ENCODE measurements around the gene KAZN.

KAZN gene

GRCh38 chr1:14972107-14972506 is 373.6 kb downstream of the KAZN start:
- TF ChIP-seq CEBPB (IDR thresholded peaks at IDR 0.05) (no peak), RAD21 (IDR thresholded peaks at IDR 0.05; ENCODE audit: low read depth) (no peak), REST (IDR thresholded peaks at IDR 0.05; ENCODE audit: low read depth) (no peak), YY1 (IDR thresholded peaks at IDR 0.05; ENCODE audit: low read depth) (no peak), TEAD4 (IDR thresholded peaks at IDR 0.05) (no peak), ZBTB7A (IDR thresholded peaks at IDR 0.05; ENCODE audit: low read depth) (no peak), TCF12 (IDR thresholded peaks at IDR 0.05; ENCODE audit: low read depth) (no peak), USF1 (IDR thresholded peaks at IDR 0.05) (no peak), FOXM1 (IDR thresholded peaks at IDR 0.05; ENCODE audit: borderline replicate concordance, low read depth) (no peak), TAF1 (IDR thresholded peaks at IDR 0.05; ENCODE audit: low read depth) (no peak), EP300 (IDR thresholded peaks at IDR 0.05; ENCODE audit: borderline replicate concordance) (no peak), NFIC (IDR thresholded peaks at IDR 0.05) (no peak), MAX (IDR thresholded peaks at IDR 0.05) (no peak), CREB1 (IDR thresholded peaks at IDR 0.05; ENCODE audit: low read depth) (no peak), EGR1 (IDR thresholded peaks at IDR 0.05) (no peak)

- TF ChIP-seq EGR1 (IDR thresholded peaks at IDR 0.05) (no peak), USF1 (IDR thresholded peaks at IDR 0.05) (no peak), TEAD4 (IDR thresholded peaks at IDR 0.05) (no peak), ZBTB7A (IDR thresholded peaks at IDR 0.05; ENCODE audit: low read depth) (no peak), EP300 (IDR thresholded peaks at IDR 0.05; ENCODE audit: borderline replicate concordance) (no peak), REST (IDR thresholded peaks at IDR 0.05; ENCODE audit: low read depth) (no peak), RAD21 (IDR thresholded peaks at IDR 0.05; ENCODE audit: low read depth) (no peak), CEBPB (IDR thresholded peaks at IDR 0.05) (no peak), CREB1 (IDR thresholded peaks at IDR 0.05; ENCODE audit: low read depth) (no peak), NFIC (IDR thresholded peaks at IDR 0.05) (no peak), MAX (IDR thresholded peaks at IDR 0.05) (no peak), YY1 (IDR thresholded peaks at IDR 0.05; ENCODE audit: low read depth) (no peak), TAF1 (IDR thresholded peaks at IDR 0.05; ENCODE audit: low read depth) (no peak), FOXM1 (IDR thresholded peaks at IDR 0.05; ENCODE audit: borderline replicate concordance, low read depth) (no peak), TCF12 (IDR thresholded peaks at IDR 0.05; ENCODE audit: low read depth) (no peak)
Measured at GRCh38 chr1:14973773-14974172, 375.3 kb downstream of the KAZN start.

GRCh38 chr1:14974361-14974760 is 375.9 kb downstream of the KAZN start:
- no peak for TF ChIP-seq TEAD4 (IDR thresholded peaks at IDR 0.05)
- TF ChIP-seq EGR1 (IDR thresholded peaks at IDR 0.05), result no peak
- TF ChIP-seq CEBPB (IDR thresholded peaks at IDR 0.05), result no peak
- no peak for TF ChIP-seq ZBTB7A (IDR thresholded peaks at IDR 0.05; ENCODE audit: low read depth)
- TF ChIP-seq YY1 (IDR thresholded peaks at IDR 0.05; ENCODE audit: low read depth), result no peak
- TF ChIP-seq NFIC (IDR thresholded peaks at IDR 0.05), result no peak
- TF ChIP-seq FOXM1 (IDR thresholded peaks at IDR 0.05; ENCODE audit: borderline replicate concordance, low read depth), result no peak
- TF ChIP-seq RAD21 (IDR thresholded peaks at IDR 0.05; ENCODE audit: low read depth), result no peak
- TF ChIP-seq EP300 (IDR thresholded peaks at IDR 0.05; ENCODE audit: borderline replicate concordance), result no peak
- TF ChIP-seq TCF12 (IDR thresholded peaks at IDR 0.05; ENCODE audit: low read depth), result no peak
- TF ChIP-seq MAX (IDR thresholded peaks at IDR 0.05), result no peak
- TF ChIP-seq CREB1 (IDR thresholded peaks at IDR 0.05; ENCODE audit: low read depth), result no peak
- no peak for TF ChIP-seq TAF1 (IDR thresholded peaks at IDR 0.05; ENCODE audit: low read depth)
- TF ChIP-seq USF1 (IDR thresholded peaks at IDR 0.05), result no peak
- no peak for TF ChIP-seq REST (IDR thresholded peaks at IDR 0.05; ENCODE audit: low read depth)
